ENCODE measurements around the gene SLC2A6. TPM values are rescaled to one million over a fixed set of nuclear protein-coding genes. Genes with fewer than 3 reads are reported as not detected.
A peak's percentile ranks its signal among the peaks of the same experiment; 100 is the strongest.

The SLC2A6 gene
- total RNA-seq, 1 donor from 2014 or later: 2.4 TPM

GRCh38 chr9:133499892-133500270 lies 21.0 kb upstream of the SLC2A6 start:
- intact Hi-C loops (cut with micrococcal nuclease): no loop called here
- ATAC-seq: no peak
- DNase-seq: no peak

- DNase-seq: peak; percentile 68
- ATAC-seq: peak; percentile 86
- intact Hi-C loops (cut with micrococcal nuclease): no loop called here
Observed at GRCh38 chr9:133499132-133499891, 20.4 kb upstream of the SLC2A6 start.

DNA sequence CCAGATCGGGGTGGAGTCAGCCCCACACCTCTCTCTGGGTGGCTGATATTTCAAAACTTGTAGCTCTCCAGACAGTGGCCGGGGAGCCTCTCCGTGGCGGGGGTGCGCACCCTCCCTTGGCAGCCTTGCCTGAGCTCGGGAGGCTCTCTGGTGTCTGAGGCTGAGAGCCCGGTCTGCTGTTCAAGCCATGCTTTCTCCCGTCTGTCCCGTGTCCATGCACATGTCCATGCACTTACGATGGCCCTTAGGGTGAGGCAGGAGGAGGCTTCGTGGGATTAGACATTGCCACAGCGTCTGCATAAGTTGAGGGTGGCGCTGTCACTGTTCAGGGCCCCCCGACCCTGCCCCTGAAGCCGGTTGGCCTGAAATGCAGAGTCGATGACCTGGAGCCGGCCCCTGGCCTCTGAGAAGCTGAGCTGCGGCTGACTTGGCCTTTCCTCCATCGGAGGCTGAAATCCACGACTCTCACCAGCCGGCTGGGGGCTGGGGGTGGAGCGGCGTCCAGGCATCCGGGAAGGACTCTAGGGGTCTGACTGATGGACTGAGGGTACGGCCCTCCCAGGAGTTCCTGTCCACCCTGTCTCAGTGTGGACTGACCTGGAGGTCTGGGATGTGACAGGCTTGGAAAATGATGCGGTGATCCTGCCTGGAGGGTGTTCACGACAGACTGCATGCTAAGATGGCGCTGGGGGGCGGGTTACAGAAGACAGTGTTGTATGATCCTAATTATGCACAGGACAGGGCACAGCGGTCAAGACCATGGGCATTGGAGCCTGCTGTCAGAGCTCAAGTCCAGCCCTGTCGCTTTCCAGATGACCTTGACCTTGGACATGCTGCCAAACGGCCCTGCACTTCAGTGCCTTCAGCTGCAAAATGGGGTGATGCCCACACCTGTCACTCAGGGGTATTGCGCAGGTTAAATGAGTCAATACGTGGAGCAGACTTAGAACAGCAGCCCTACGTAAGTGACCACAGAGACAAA lies 18.3 kb upstream of the SLC2A6 start:
- intact Hi-C loops (cut with micrococcal nuclease): no loop called here
- ATAC-seq (no peak), DNase-seq (peak; percentile 32)

GRCh38 chr9:133495327-133496293 lies 16.7 kb upstream of the SLC2A6 start:
- no peak for DNase-seq
- intact Hi-C loops (cut with micrococcal nuclease): no loop called here
- ATAC-seq: no peak

GRCh38 chr9:133494636-133495326 lies 15.9 kb upstream of the SLC2A6 start:
- ATAC-seq (peak; percentile 8), DNase-seq (peak; percentile 43)
- intact Hi-C loops (cut with micrococcal nuclease): no loop called here

GRCh38 chr9:133493845-133494540 lies 15.1 kb upstream of the SLC2A6 start:
- ATAC-seq (no peak), DNase-seq (peak; percentile 31)
- intact Hi-C loops (cut with micrococcal nuclease): no loop called here

- intact Hi-C loops (cut with micrococcal nuclease): no loop called here
- DNase-seq: peak; percentile 20
- ATAC-seq: no peak
Observed at GRCh38 chr9:133493428-133493827, 14.5 kb upstream of the SLC2A6 start.

GRCh38 chr9:133492061-133493021 lies 13.4 kb upstream of the SLC2A6 start:
- ATAC-seq: peak; percentile 50
- intact Hi-C loops (cut with micrococcal nuclease): no loop called here
- peak; percentile 31 for DNase-seq

- intact Hi-C loops (cut with micrococcal nuclease): no loop called here
- DNase-seq: no peak
- no peak for ATAC-seq
Observed at GRCh38 chr9:133491656-133491925, 12.7 kb upstream of the SLC2A6 start.

GRCh38 chr9:133490865-133491655 lies 12.2 kb upstream of the SLC2A6 start:
- intact Hi-C loops (cut with micrococcal nuclease): no loop called here
- no peak for ATAC-seq
- peak; percentile 22 for DNase-seq

DNA sequence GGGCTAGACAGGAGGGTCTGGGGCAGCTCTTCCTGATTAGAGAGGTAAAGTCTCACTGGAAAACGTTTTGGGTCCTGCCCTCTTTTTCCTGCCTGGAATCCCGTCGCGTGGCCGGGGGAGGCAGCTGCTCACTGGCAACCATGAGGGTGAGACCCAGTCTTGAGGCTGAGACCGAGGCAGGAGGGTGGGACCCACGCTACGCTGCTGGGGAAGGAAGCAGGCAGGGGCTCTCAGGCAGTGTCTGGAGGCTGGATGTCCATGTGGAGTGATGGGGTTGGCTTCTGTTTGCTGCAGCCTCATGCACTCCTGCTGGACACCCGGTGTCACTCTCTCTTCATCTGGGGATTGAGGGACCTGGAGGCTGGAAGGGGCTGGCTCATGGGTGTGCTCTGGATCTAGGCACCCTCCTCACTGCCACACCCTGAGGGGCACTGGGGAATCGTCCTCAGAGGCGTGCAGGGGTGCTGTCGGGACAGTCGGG lies 11.3 kb upstream of the SLC2A6 start:
- DNase-seq (peak; percentile 20), ATAC-seq (no peak)
- intact Hi-C loops (cut with micrococcal nuclease): no loop called here

GRCh38 chr9:133489253-133490190 lies 10.6 kb upstream of the SLC2A6 start:
- DNase-seq (peak; percentile 25), ATAC-seq (no peak)
- intact Hi-C loops (cut with micrococcal nuclease): loop anchor here (10.0 kb wide), 2 partner anchors 85 to 305 kb away; no protein-coding TSS in a partner anchor

GRCh38 chr9:133488686-133489252 lies 9.9 kb upstream of the SLC2A6 start:
- DNase-seq: peak; percentile 20
- intact Hi-C loops (cut with micrococcal nuclease): loop anchor here (10.0 kb wide), 2 partner anchors 84 to 304 kb away; no protein-coding TSS in a partner anchor

GRCh38 chr9:133487331-133487725 lies 8.4 kb upstream of the SLC2A6 start:
- intact Hi-C loops (cut with micrococcal nuclease): loop anchor here (10.0 kb wide), 2 partner anchors 83 to 303 kb away; no protein-coding TSS in a partner anchor
- ATAC-seq (no peak), DNase-seq (no peak)

More at GRCh38 chr9:133488686-133489252, 9.9 kb upstream of the SLC2A6 start:
- no peak for ATAC-seq

Measured in left ventricle myocardium superior (tissue), 1 donor.